IMR-90 (cell line): Measurements from ENCODE around the gene HNRNPC.

Source experiments
- MXI1 ChIP-seq: IDR thresholded peaks from 2 replicates; pipeline ENCODE4 v1.6.1; 2012; ENCODE audit warnings: low read depth, mild to moderate bottlenecking, low read length, moderate library complexity, borderline replicate concordance
- POLR2A ChIP-seq: IDR thresholded peaks from 2 replicates; pipeline ENCODE4 v1.6.1; 2012; ENCODE audit warnings: mild to moderate bottlenecking, low read depth, low read length
- RAD21 ChIP-seq: IDR thresholded peaks from 2 replicates; pipeline ENCODE4 v1.6.1; 2012; ENCODE audit warnings: low read length, improper control_type of control experiment
- RFX5 ChIP-seq: IDR thresholded peaks from 2 replicates; pipeline ENCODE4 v1.8.0; 2012; ENCODE audit warnings: low read depth, mild to moderate bottlenecking, low read length, moderate library complexity
- TF ChIP-seq, protein P1 (sequence below): conservative IDR thresholded peaks from 2 replicates; pipeline ENCODE4 v1.5.1; 2012; ENCODE audit warnings: mild to moderate bottlenecking, low read depth, low read length, improper control_type of control experiment
- TF ChIP-seq, protein P2 (sequence below): fragments of 150-350 bp; IDR thresholded peaks from 2 replicates; pipeline ENCODE4 v1.6.1; 2016; ENCODE audit warnings: low read depth, mild to moderate bottlenecking, low read length, moderate library complexity, borderline replicate concordance
- TF ChIP-seq, protein P3 (sequence below): fragments of 150-350 bp; IDR thresholded peaks from 2 replicates; pipeline ENCODE4 v1.6.1; 2017; ENCODE audit warnings: mild to moderate bottlenecking, antibody characterized with exemption, low read length, low read depth

DNA sequence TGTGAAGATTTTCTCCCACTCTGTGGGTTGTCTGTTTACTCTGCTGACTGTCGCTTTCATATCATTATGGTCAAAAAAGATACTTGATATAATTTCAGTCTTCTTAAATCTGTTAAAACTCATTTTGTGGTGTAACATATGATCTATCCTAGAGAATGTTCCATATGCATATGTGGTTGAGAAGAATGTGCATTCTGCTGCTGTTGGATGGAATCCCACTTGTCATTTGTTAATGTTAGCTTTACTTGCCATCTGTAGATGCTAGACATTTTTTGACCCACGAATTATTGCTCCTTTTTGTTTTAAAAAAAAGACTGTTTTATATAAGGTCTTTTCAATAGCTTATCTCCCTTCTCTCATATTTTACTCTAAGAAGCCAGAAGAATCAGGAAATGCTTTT, 87.1 kb downstream of the HNRNPC start:
- TF ChIP-seq, protein P1, sequence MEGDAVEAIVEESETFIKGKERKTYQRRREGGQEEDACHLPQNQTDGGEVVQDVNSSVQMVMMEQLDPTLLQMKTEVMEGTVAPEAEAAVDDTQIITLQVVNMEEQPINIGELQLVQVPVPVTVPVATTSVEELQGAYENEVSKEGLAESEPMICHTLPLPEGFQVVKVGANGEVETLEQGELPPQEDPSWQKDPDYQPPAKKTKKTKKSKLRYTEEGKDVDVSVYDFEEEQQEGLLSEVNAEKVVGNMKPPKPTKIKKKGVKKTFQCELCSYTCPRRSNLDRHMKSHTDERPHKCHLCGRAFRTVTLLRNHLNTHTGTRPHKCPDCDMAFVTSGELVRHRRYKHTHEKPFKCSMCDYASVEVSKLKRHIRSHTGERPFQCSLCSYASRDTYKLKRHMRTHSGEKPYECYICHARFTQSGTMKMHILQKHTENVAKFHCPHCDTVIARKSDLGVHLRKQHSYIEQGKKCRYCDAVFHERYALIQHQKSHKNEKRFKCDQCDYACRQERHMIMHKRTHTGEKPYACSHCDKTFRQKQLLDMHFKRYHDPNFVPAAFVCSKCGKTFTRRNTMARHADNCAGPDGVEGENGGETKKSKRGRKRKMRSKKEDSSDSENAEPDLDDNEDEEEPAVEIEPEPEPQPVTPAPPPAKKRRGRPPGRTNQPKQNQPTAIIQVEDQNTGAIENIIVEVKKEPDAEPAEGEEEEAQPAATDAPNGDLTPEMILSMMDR = no peak
- no peak for TF ChIP-seq RAD21
- TF ChIP-seq POLR2A = no peak
- TF ChIP-seq RFX5 = no peak
- TF ChIP-seq, protein P2, sequence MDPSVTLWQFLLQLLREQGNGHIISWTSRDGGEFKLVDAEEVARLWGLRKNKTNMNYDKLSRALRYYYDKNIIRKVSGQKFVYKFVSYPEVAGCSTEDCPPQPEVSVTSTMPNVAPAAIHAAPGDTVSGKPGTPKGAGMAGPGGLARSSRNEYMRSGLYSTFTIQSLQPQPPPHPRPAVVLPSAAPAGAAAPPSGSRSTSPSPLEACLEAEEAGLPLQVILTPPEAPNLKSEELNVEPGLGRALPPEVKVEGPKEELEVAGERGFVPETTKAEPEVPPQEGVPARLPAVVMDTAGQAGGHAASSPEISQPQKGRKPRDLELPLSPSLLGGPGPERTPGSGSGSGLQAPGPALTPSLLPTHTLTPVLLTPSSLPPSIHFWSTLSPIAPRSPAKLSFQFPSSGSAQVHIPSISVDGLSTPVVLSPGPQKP = no peak
- TF ChIP-seq, protein P3, sequence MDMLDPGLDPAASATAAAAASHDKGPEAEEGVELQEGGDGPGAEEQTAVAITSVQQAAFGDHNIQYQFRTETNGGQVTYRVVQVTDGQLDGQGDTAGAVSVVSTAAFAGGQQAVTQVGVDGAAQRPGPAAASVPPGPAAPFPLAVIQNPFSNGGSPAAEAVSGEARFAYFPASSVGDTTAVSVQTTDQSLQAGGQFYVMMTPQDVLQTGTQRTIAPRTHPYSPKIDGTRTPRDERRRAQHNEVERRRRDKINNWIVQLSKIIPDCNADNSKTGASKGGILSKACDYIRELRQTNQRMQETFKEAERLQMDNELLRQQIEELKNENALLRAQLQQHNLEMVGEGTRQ = no peak
- no peak for TF ChIP-seq MXI1
